HepG2 (cell line): ENCODE data around the gene ZNF606. TPM values are rescaled to one million over a fixed set of nuclear protein-coding genes. Genes with fewer than 3 reads are reported as not detected.

Source experiments
- GPN1 ChIP-seq: sonication (generic); formaldehyde crosslinking; IDR thresholded peaks from 2 replicates; pipeline ENCODE4 v1.5.1; 2020; ENCODE audit warnings: missing genetic modification reagents, borderline replicate concordance
- IKZF4 ChIP-seq: sonication (generic); formaldehyde crosslinking; IDR thresholded peaks from 2 replicates; pipeline ENCODE4 v1.5.1; 2020; ENCODE audit warnings: borderline replicate concordance, mild to moderate bottlenecking, low read depth, missing genetic modification reagents; ENCODE audit errors: not compliant biosample characterization
- MAF1 ChIP-seq: sonication (generic); formaldehyde crosslinking; IDR thresholded peaks from 2 replicates; pipeline ENCODE4 v1.5.0; 2020; ENCODE audit warnings: missing genetic modification reagents, borderline replicate concordance
- POLR2AphosphoS2 ChIP-seq: IDR thresholded peaks from 2 replicates; pipeline ENCODE4 v1.6.1; 2011; ENCODE audit warnings: low read depth, low read length, improper control_type of control experiment
- RARG ChIP-seq: sonication (generic); formaldehyde crosslinking; IDR thresholded peaks from 2 replicates; pipeline ENCODE4 v1.4.0; 2020; ENCODE audit warnings: low read depth, mild to moderate bottlenecking, missing genetic modification reagents
- REPIN1 ChIP-seq: sonication (generic); formaldehyde crosslinking; IDR thresholded peaks from 2 replicates; pipeline ENCODE4 v1.8.0; 2022; ENCODE audit warnings: missing genetic modification reagents, low read depth, mild to moderate bottlenecking, borderline replicate concordance
- ZBTB7B ChIP-seq: sonication (generic); formaldehyde crosslinking; IDR thresholded peaks from 2 replicates; pipeline ENCODE4 v1.4.0; 2020; ENCODE audit warnings: missing genetic modification reagents
- ZNF430 ChIP-seq: sonication (generic); formaldehyde crosslinking; IDR thresholded peaks from 2 replicates; pipeline ENCODE4 v1.9.0; 2021; ENCODE audit warnings: mild to moderate bottlenecking, missing genetic modification reagents
- ZNF607 ChIP-seq: sonication (generic); formaldehyde crosslinking; IDR thresholded peaks from 2 replicates; pipeline ENCODE4 v1.5.1; 2020; ENCODE audit warnings: missing genetic modification reagents, mild to moderate bottlenecking, borderline replicate concordance
- ZNF841 ChIP-seq: sonication (generic); formaldehyde crosslinking; IDR thresholded peaks from 2 replicates; pipeline ENCODE4 v1.8.1; 2023; ENCODE audit warnings: missing genetic modification reagents, borderline replicate concordance
- ZNF891 ChIP-seq: sonication (generic); formaldehyde crosslinking; IDR thresholded peaks from 2 replicates; pipeline ENCODE4 v1.5.0; 2020; ENCODE audit warnings: mild to moderate bottlenecking, missing genetic modification reagents
- ZSCAN22 ChIP-seq: sonication (generic); formaldehyde crosslinking; IDR thresholded peaks from 2 replicates; pipeline ENCODE4 v1.4.0; 2020; ENCODE audit warnings: mild to moderate bottlenecking, missing genetic modification reagents
- polyA plus RNA-seq, 8 experiments: library from polyadenylated mRNA; depleted of rRNA in 3 of 8; stranded (reverse) in 7 of 8; unstranded in 1 of 8; fragments of >200 nt; fragmentation: Illumina TruSeq in 4 of 8; extraction: Trizol in 4 of 8; gene quantifications; 2 replicates each; pipeline versions ENCODE4 v1.2.1 to v1.2.3, GENCODE V29; 2011 to 2016; ENCODE audit warnings: low read depth in 4 of 8, missing spikeins in 1 of 8, mixed read lengths in 1 of 8; ENCODE audit not compliant: insufficient read depth in 1 of 8
- total RNA-seq, 5 experiments: library from RNA; depleted of rRNA; stranded (reverse); fragments of >200 nt; fragmentation: Illumina TruSeq; extraction: Trizol; gene quantifications; 2 replicates each; pipeline ENCODE4 v1.2.3, GENCODE V29; 2016; ENCODE audit warnings: low read depth in 1 of 5
- TF ChIP-seq, protein P1 (sequence below), 2 experiments: sonication (generic) in 1 of 2; formaldehyde crosslinking in 1 of 2; IDR thresholded peaks; 2 replicates each; pipeline versions ENCODE4 v1.4.0 to v1.6.1; 2016 to 2020; ENCODE audit warnings: borderline replicate concordance in 1 of 2, low read depth in 1 of 2, mild to moderate bottlenecking in 1 of 2, missing genetic modification reagents in 1 of 2
- TF ChIP-seq, protein P2 (sequence below): sonication (generic); formaldehyde crosslinking; IDR thresholded peaks from 2 replicates; pipeline ENCODE4 v1.8.1; 2023; ENCODE audit warnings: mild to moderate bottlenecking, missing genetic modification reagents, borderline replicate concordance
- TF ChIP-seq, protein P3 (sequence below): sonication (generic); formaldehyde crosslinking; IDR thresholded peaks from 2 replicates; pipeline ENCODE4 v1.8.1; 2023; ENCODE audit warnings: mild to moderate bottlenecking, inconsistent platforms, moderate library complexity, missing genetic modification reagents, borderline replicate concordance
- TF ChIP-seq, protein P4 (sequence below): sonication (generic); formaldehyde crosslinking; conservative IDR thresholded peaks from 2 replicates; pipeline ENCODE4 v1.5.0; 2020; ENCODE audit warnings: missing genetic modification reagents

The ZNF606 gene
- total and polyA plus RNA-seq, 2 of the 13 experiments (the other 11 are each of a cell fraction or from before 2014, with no cell fraction given), result 4.2 to 14.8 TPM

DNA sequence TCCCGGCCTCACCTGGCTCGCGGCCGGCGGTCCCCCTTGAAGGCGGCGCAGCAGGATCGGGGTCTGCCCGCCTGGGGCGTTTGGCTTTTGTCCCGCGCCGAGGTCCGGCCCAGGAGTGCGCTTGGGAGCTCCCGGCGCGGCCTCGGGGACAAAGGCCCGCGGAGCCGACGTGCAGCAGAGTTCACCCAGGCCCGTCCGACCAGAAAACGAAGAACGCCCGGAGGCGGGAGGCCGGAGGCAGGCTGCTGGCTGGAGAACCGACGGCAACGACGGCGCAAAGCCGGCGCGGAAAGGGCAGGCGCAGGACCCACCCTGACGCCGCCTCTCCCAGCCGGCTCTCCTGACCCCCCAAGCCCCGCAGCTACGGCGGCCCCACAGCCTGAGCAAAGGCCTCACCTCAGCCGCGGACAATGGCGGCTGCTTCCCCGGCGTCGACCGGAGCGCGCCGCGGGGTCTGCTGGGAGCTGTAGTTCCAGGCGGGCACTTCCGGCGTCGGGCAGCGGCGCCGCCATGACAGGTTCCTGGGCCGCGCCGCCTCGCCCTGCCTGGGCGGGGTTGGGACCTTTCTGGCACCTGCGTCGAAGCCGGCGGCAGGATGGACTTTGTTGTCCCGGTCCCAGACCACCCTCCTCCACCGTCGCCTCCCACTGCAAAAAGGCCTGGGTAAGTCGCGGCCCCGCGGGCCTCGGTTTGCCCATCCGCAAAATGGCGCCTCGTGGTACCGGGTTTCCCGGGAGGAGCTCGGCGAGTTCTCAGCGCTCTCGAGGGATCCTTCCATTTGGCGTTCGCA, at the start of gene ZNF606 (continued):
- TF ChIP-seq, protein P1, sequence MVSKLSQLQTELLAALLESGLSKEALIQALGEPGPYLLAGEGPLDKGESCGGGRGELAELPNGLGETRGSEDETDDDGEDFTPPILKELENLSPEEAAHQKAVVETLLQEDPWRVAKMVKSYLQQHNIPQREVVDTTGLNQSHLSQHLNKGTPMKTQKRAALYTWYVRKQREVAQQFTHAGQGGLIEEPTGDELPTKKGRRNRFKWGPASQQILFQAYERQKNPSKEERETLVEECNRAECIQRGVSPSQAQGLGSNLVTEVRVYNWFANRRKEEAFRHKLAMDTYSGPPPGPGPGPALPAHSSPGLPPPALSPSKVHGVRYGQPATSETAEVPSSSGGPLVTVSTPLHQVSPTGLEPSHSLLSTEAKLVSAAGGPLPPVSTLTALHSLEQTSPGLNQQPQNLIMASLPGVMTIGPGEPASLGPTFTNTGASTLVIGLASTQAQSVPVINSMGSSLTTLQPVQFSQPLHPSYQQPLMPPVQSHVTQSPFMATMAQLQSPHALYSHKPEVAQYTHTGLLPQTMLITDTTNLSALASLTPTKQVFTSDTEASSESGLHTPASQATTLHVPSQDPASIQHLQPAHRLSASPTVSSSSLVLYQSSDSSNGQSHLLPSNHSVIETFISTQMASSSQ (IDR thresholded peaks at IDR 0.05; ENCODE audit: low read depth), result no peak
- TF ChIP-seq, protein P1 (CRISPR knock-in tag; IDR thresholded peaks at IDR 0.05; ENCODE audit: borderline replicate concordance), result no peak; the same call in 1 of the 2 replicates
- TF ChIP-seq ZNF891 (CRISPR knock-in tag) (no peak; the same call in 1 of the 2 replicates), GPN1 (CRISPR knock-in tag) (no peak; the same call in 1 of the 2 replicates), POLR2AphosphoS2 (no peak), ZNF607 (CRISPR knock-in tag) (peak; percentile 87), ZNF841 (CRISPR knock-in tag) (no peak), ZBTB7B (CRISPR knock-in tag) (0 out of 2 replicates have a peak, but pooled peaks have one; percentile 41), RARG (no peak), ZNF430 (CRISPR knock-in tag) (peak; percentile 93), MAF1 (CRISPR knock-in tag) (peak; percentile 46; the same call in 1 of the 2 replicates), ZSCAN22 (CRISPR knock-in tag) (no peak), IKZF4 (CRISPR knock-in tag) (no peak), REPIN1 (peak; percentile 22; the same call in 1 of the 2 replicates)
- TF ChIP-seq, protein P2, sequence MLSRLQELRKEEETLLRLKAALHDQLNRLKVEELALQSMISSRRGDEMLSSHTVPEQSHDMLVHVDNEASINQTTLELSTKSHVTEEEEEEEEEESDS, result no peak
- TF ChIP-seq, protein P3, sequence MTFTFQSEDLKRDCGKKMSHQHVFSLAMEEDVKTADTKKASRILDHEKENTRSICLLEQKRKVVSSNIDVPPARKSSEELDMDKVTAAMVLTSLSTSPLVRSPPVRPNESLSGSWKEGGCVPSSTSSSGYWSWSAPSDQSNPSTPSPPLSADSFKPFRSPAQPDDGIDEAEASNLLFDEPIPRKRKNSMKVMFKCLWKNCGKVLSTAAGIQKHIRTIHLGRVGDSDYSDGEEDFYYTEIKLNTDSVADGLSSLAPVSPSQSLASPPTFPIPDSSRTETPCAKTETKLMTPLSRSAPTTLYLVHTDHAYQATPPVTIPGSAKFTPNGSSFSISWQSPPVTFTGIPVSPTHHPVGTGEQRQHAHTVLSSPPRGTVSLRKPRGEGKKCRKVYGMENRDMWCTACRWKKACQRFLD (CRISPR knock-in tag), result no peak
- TF ChIP-seq, protein P4, sequence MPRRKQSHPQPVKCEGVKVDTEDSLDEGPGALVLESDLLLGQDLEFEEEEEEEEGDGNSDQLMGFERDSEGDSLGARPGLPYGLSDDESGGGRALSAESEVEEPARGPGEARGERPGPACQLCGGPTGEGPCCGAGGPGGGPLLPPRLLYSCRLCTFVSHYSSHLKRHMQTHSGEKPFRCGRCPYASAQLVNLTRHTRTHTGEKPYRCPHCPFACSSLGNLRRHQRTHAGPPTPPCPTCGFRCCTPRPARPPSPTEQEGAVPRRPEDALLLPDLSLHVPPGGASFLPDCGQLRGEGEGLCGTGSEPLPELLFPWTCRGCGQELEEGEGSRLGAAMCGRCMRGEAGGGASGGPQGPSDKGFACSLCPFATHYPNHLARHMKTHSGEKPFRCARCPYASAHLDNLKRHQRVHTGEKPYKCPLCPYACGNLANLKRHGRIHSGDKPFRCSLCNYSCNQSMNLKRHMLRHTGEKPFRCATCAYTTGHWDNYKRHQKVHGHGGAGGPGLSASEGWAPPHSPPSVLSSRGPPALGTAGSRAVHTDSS, result no peak
- TF ChIP-seq, all 625 proteins: peak for 285
